H9 (cell line): ENCODE data around the gene CCS. TPM values are rescaled to one million over a fixed set of nuclear protein-coding genes. Genes with fewer than 3 reads are reported as not detected.

ENCODE experiments used
- DNase-seq: peaks from one replicate; pipeline ENCODE4 v3.0.0-alpha.2; 2017
- H2AFZ ChIP-seq: one replicate; pipeline ENCODE4 v1.6.1; 2013; ENCODE audit warnings: mild to moderate bottlenecking, low read length, control low read depth, moderate library complexity
- H2AK5ac ChIP-seq: 2 replicates; pipeline ENCODE4 v1.6.1; 2013; ENCODE audit warnings: low read length, control low read depth, mixed read lengths; ENCODE audit not compliant: insufficient read length
- H2BK120ac ChIP-seq: one replicate; pipeline ENCODE4 v1.6.1; 2013; ENCODE audit warnings: low read depth, mild to moderate bottlenecking, low read length, control low read depth, inconsistent platforms; ENCODE audit not compliant: poor library complexity, severe bottlenecking
- H2BK12ac ChIP-seq: 2 replicates; pipeline ENCODE4 v1.6.1; 2013; ENCODE audit warnings: low read length, control low read depth, mixed read lengths, low read depth; ENCODE audit not compliant: insufficient read length
- H2BK15ac ChIP-seq: 2 replicates; pipeline ENCODE4 v1.6.1; 2013; ENCODE audit warnings: low read depth, low read length, control low read depth
- H2BK20ac ChIP-seq: one replicate; pipeline ENCODE4 v1.6.1; 2013; ENCODE audit warnings: low read depth, mild to moderate bottlenecking, low read length, control low read depth, inconsistent platforms; ENCODE audit not compliant: poor library complexity, severe bottlenecking
- H2BK5ac ChIP-seq: 2 replicates; pipeline ENCODE4 v1.6.1; 2013; ENCODE audit warnings: low read length, control low read depth, mixed read lengths; ENCODE audit not compliant: insufficient read length
- H3K14ac ChIP-seq: 2 replicates; pipeline ENCODE4 v1.6.1; 2013; ENCODE audit warnings: low read length, control low read depth; ENCODE audit not compliant: insufficient read depth
- H3K18ac ChIP-seq: 2 replicates; pipeline ENCODE4 v1.6.1; 2013; ENCODE audit warnings: low read depth, mild to moderate bottlenecking, mixed read lengths, low read length, control low read depth; ENCODE audit not compliant: insufficient read length
- H3K23ac ChIP-seq: 2 replicates; pipeline ENCODE4 v1.6.1; 2013; ENCODE audit warnings: low read length, control low read depth, mixed read lengths, low read depth; ENCODE audit not compliant: insufficient read length
- H3K23me2 ChIP-seq: 2 replicates; pipeline ENCODE4 v1.6.1; 2013; ENCODE audit warnings: low read depth, mild to moderate bottlenecking, mixed read lengths, low read length, control low read depth; ENCODE audit not compliant: insufficient read length, poor library complexity, severe bottlenecking
- H3K27ac ChIP-seq: 2 replicates; pipeline ENCODE4 v1.5.1; 2013; ENCODE audit warnings: low read length, control low read depth, mixed read lengths, low read depth; ENCODE audit not compliant: insufficient read length
- H3K27me3 ChIP-seq: 2 replicates; pipeline ENCODE4 v1.6.1; 2013; ENCODE audit warnings: low read length, control low read depth, inconsistent platforms; ENCODE audit not compliant: insufficient read depth
- H3K4ac ChIP-seq: 2 replicates; pipeline ENCODE4 v1.6.1; 2013; ENCODE audit warnings: low read depth, mild to moderate bottlenecking, control low read depth, inconsistent platforms, low read length, moderate library complexity
- H3K4me1 ChIP-seq: 2 replicates; pipeline ENCODE4 v1.6.1; 2013; ENCODE audit warnings: low read length, control low read depth, inconsistent platforms; ENCODE audit not compliant: insufficient read depth
- H3K4me2 ChIP-seq: 2 replicates; pipeline ENCODE4 v1.6.1; 2013; ENCODE audit warnings: low read length, control low read depth, mixed read lengths; ENCODE audit not compliant: insufficient read length, insufficient read depth
- H3K56ac ChIP-seq: 2 replicates; pipeline ENCODE4 v1.6.1; 2013; ENCODE audit warnings: low read depth, mild to moderate bottlenecking, mixed read lengths, low read length, control low read depth; ENCODE audit not compliant: insufficient read length
- H3K79me1 ChIP-seq: 2 replicates; pipeline ENCODE4 v1.6.1; 2013; ENCODE audit warnings: low read depth, mild to moderate bottlenecking, moderate library complexity, low read length, control low read depth, inconsistent platforms; ENCODE audit not compliant: insufficient read depth, poor library complexity, severe bottlenecking
- H3K79me2 ChIP-seq: 2 replicates; pipeline ENCODE4 v1.6.1; 2013; ENCODE audit warnings: low read length, control low read depth, inconsistent platforms; ENCODE audit not compliant: insufficient read depth
- H3K9ac ChIP-seq: 2 replicates; pipeline ENCODE4 v1.6.1; 2013; ENCODE audit warnings: low read length, control low read depth, mixed read lengths; ENCODE audit not compliant: insufficient read length; ENCODE audit errors: extremely low read depth
- H3K9me3 ChIP-seq: one replicate; pipeline ENCODE4 v1.6.1; 2013; ENCODE audit warnings: low read depth, low read length, inconsistent platforms; ENCODE audit not compliant: control insufficient read depth
- H3T11ph ChIP-seq: one replicate; pipeline ENCODE4 v1.6.1; 2013; ENCODE audit warnings: mild to moderate bottlenecking, low read length, control low read depth, inconsistent platforms
- H4K20me1 ChIP-seq: one replicate; pipeline ENCODE4 v1.6.1; 2013; ENCODE audit not compliant: control insufficient read depth, insufficient read length, insufficient read depth
- H4K5ac ChIP-seq: 2 replicates; pipeline ENCODE4 v1.6.1; 2013; ENCODE audit warnings: low read depth, mild to moderate bottlenecking, mixed read lengths, low read length, control low read depth; ENCODE audit not compliant: insufficient read length
- H4K8ac ChIP-seq: replicated peaks from 2 replicates; pipeline ENCODE4 v1.6.1; 2013; ENCODE audit warnings: low read length, control low read depth, mixed read lengths, low read depth; ENCODE audit not compliant: insufficient read length
- H4K91ac ChIP-seq: 2 replicates; pipeline ENCODE4 v1.6.1; 2013; ENCODE audit warnings: low read depth, mild to moderate bottlenecking, moderate library complexity, mixed read lengths, low read length, control low read depth; ENCODE audit not compliant: insufficient read length
- H3K27ac Mint-ChIP-seq, 3 experiments: 2 replicates in 2 of 3; 3 replicates in 1 of 3; pipeline ENCODE4 v1.8.0; 2020 to 2021; ENCODE audit warnings: mixed read lengths in 3 of 3, mild to moderate bottlenecking in 1 of 3, moderate library complexity in 1 of 3
- H3K27me3 Mint-ChIP-seq: 2 replicates; pipeline ENCODE4 v1.8.0; 2021; ENCODE audit warnings: low read depth, mild to moderate bottlenecking, moderate library complexity, mixed read lengths
- H3K36me3 Mint-ChIP-seq, 3 experiments: 2 replicates in 2 of 3; 3 replicates in 1 of 3; pipeline ENCODE4 v1.8.0; 2020 to 2021; ENCODE audit warnings: low read depth in 3 of 3, mixed read lengths in 3 of 3; ENCODE audit not compliant: insufficient read depth in 1 of 3
- H3K4me1 Mint-ChIP-seq, 2 experiments: 2 replicates each; pipeline ENCODE4 v1.8.0; 2020; ENCODE audit warnings: mixed read lengths in 2 of 2
- H3K4me3 Mint-ChIP-seq, 2 experiments: 2 replicates in 1 of 2; 3 replicates in 1 of 2; pipeline ENCODE4 v1.8.0; 2020 to 2021; ENCODE audit warnings: mild to moderate bottlenecking in 2 of 2, mixed read lengths in 2 of 2, moderate library complexity in 1 of 2
- H3K9me3 Mint-ChIP-seq, 2 experiments: 2 replicates in 1 of 2; 3 replicates in 1 of 2; pipeline ENCODE4 v1.8.0; 2020; ENCODE audit warnings: mild to moderate bottlenecking in 2 of 2, mixed read lengths in 2 of 2, moderate library complexity in 1 of 2
- CTCF ChIP-seq: fragments of 200-600 bp; sonication (generic); conservative IDR thresholded peaks from 3 replicates; pipeline ENCODE4 v1.8.0; 2021; ENCODE audit warnings: antibody characterized with exemption, mild to moderate bottlenecking
- WGBS: extraction: QIAGEN DNeasy Blood & Tissue Kit; methylation state at CpG from one replicate; pipeline ENCODE4 v1.1.7; 2013; ENCODE audit warnings: missing lambda C conversion rate, low lambda C conversion rate, mixed read lengths; ENCODE audit not compliant: insufficient read length; ENCODE audit errors: extremely low coverage; 5-methylcytosine and 5-hydroxymethylcytosine counted together
- total RNA-seq: library from RNA; stranded (reverse); gene quantifications from 2 replicates; pipeline ENCODE4 v1.2.1, GENCODE V29; 2021

Gene CCS
- total RNA-seq, 1 experiment from 2014 or later, result 61.1 TPM

GRCh38 chr11:66632952-66633351 lies 40.0 kb downstream of the CCS start:
- no CpG with 5 or more reads among the region's 2 CpGs for WGBS
- H3K9me3 ChIP-seq, result no peaks in the 10 kb centered on the region
- H3K4me3 Mint-ChIP-seq, result no peak overlapping the region
- no peaks in the 10 kb centered on the region for H3K27me3 Mint-ChIP-seq
- H3K27ac ChIP-seq, result no peak overlapping the region
- no peaks in the 10 kb centered on the region for H4K20me1 ChIP-seq
- H3K23ac ChIP-seq, result no peak overlapping the region
- H3K79me1 ChIP-seq, result no peaks in the 10 kb centered on the region
- no peak overlapping the region for H3T11ph ChIP-seq
- no peak overlapping the region for H3K56ac ChIP-seq
- no peak overlapping the region for H3K4ac ChIP-seq
- H3K18ac ChIP-seq, result no peak overlapping the region
- no peak overlapping the region for H2BK5ac ChIP-seq
- H3K27me3 ChIP-seq, result no peaks in the 10 kb centered on the region
- no peak overlapping the region for H3K27ac Mint-ChIP-seq
- no peak overlapping the region for H2BK12ac ChIP-seq
- no peak overlapping the region for H3K14ac ChIP-seq
- H4K5ac ChIP-seq, result no peak overlapping the region
- TF ChIP-seq CTCF, result no peak
- no peak overlapping the region for H2AK5ac ChIP-seq
- H3K9me3 Mint-ChIP-seq, result no peaks in the 10 kb centered on the region
- H2BK120ac ChIP-seq, result no peak overlapping the region
- H3K79me2 ChIP-seq, result peaks cover 22% of the 10 kb centered on the region; the same call in 1 of the 2 replicates
- DNase-seq, result no peak
- H3K9ac ChIP-seq, result no peak overlapping the region
- peaks cover 36 to 68% (median 55%) of the 10 kb centered on the region in 3 experiments for H3K36me3 Mint-ChIP-seq
- peaks cover 4% of the 10 kb centered on the region for H3K23me2 ChIP-seq
- no peak overlapping the region for H3K4me2 ChIP-seq
- H2AFZ ChIP-seq, result no peak overlapping the region
- no peaks in the 10 kb centered on the region for H3K4me1 ChIP-seq
- H2BK20ac ChIP-seq, result no peak overlapping the region
- H3K4me1 Mint-ChIP-seq, result peaks cover 14 to 15% of the 10 kb centered on the region in 2 experiments
- no peak overlapping the region for H2BK15ac ChIP-seq
- H4K91ac ChIP-seq, result no peak overlapping the region
- no peak overlapping the region for H4K8ac ChIP-seq
